Measurements from ENCODE around the gene PTPRM. TPM values are rescaled to one million over a fixed set of nuclear protein-coding genes. Genes with fewer than 3 reads are reported as not detected.

The PTPRM gene
- total RNA-seq, 1 experiment from 2014 or later: 45.6 TPM

DNA sequence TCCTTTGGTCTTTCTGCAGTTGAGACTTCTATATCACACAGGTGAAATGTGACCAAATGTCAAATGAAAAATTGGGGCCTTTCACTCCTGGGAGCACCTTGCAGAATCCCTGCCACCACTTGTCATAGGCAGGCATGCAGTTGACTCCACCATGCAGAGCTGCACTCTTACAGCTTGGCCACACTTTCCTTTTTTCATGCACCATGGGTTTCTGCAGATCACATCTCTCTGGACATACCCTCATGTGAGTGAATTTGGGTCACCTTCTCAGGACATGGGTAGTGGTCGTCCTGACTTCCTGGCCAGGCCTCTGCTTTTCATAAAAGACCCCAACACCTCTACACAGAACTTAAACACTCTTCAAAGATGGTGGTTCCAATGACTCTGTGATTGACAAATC is 887.0 kb downstream of the PTPRM start:
- no peaks in the 10 kb centered on the region for H3K9me2 ChIP-seq (replicated peaks; ENCODE audit: low read length)
- H3F3A ChIP-seq (ENCODE audit: low read length, unreplicated experiment): no peaks in the 10 kb centered on the region
- no peak overlapping the region for H3K27ac ChIP-seq (ENCODE audit: low read length)
- intact Hi-C loops (cut with micrococcal nuclease): no loop called here
- no peaks in the 10 kb centered on the region for H3K9me3 ChIP-seq (ENCODE audit: low read length)
- no peaks in the 10 kb centered on the region for H3K27me3 ChIP-seq (ENCODE audit: low read length)
- no peaks in the 10 kb centered on the region for H4K20me1 ChIP-seq (ENCODE audit: low read length)
- DNase-seq: no peak
- no peak overlapping the region for H3K4me2 ChIP-seq (ENCODE audit: low read length)
- POLR2A ChIA-PET (ENCODE audit: unreplicated experiment): no interaction called here
- no peaks in the 10 kb centered on the region for H3K4me1 ChIP-seq (ENCODE audit: insufficient read depth, low read length)
- BruUV-seq (replicated peaks): no TSS peak
- TF ChIP-seq EZH2 (IDR thresholded peaks at IDR 0.05; ENCODE audit: low read length, unreplicated experiment): no peak
- no peak for TF ChIP-seq EZH2phosphoT487 (IDR thresholded peaks at IDR 0.05; ENCODE audit: borderline replicate concordance, low read length)
- TF ChIP-seq, protein P1, sequence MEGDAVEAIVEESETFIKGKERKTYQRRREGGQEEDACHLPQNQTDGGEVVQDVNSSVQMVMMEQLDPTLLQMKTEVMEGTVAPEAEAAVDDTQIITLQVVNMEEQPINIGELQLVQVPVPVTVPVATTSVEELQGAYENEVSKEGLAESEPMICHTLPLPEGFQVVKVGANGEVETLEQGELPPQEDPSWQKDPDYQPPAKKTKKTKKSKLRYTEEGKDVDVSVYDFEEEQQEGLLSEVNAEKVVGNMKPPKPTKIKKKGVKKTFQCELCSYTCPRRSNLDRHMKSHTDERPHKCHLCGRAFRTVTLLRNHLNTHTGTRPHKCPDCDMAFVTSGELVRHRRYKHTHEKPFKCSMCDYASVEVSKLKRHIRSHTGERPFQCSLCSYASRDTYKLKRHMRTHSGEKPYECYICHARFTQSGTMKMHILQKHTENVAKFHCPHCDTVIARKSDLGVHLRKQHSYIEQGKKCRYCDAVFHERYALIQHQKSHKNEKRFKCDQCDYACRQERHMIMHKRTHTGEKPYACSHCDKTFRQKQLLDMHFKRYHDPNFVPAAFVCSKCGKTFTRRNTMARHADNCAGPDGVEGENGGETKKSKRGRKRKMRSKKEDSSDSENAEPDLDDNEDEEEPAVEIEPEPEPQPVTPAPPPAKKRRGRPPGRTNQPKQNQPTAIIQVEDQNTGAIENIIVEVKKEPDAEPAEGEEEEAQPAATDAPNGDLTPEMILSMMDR (conservative IDR thresholded peaks at IDR 0.05; ENCODE audit: low read depth, low read length): no peak
- H3K9ac ChIP-seq (ENCODE audit: low read length): no peak overlapping the region
- no peak overlapping the region for H2AFZ ChIP-seq (ENCODE audit: low read length)
- no peak overlapping the region for H3K4me3 ChIP-seq (ENCODE audit: low read length)
- H3K79me2 ChIP-seq (ENCODE audit: low read length): no peaks in the 10 kb centered on the region
- no peaks in the 10 kb centered on the region for H3K36me3 ChIP-seq (ENCODE audit: low read depth, low read length)
- ATAC-seq: no peak
- CTCF ChIA-PET: no interaction called here

DNA sequence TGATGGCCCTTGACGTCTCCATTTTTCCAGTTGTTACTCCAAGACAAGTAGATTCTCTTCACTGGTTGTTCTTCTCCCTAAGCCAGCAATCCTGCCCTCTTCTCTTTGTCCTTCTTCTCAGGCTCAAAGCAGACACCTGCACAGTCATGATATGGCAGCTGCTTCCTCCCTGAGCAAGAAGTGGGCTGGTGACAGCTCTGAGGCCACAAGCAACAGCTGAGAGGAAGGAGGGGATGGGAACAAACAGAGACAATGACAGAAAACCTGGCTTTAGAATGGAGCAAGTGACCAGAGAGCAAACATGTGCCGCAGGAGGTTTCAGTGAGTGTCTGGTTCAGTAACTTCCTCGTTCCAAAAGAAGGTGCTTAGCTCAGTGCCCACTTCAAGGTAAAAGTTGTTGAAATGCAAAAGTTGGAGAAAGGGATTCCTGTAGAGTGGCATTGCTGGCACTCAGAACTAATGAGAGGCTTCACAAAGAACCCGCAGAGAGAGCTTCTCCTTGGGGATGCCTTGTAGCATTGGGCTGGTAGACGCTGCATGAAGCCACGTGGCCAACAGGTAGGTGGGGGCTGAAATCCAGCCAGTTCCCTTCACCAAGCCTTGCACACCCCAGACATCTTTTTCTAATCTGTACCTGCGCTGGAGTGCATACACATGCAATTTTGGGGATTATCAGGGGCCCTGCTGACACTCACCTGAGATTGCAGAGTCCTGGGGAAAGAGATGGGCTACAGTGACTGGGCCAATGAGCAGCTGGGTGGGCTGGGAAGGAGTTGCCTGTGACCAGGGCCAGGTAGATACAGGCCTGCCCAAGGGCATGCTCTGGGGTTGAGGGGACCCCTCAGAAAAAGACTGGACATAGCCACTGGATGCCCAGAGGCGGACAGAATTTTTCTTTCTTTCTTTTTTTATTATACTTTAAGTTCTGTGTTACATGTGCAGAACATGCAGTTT is 888.8 kb downstream of the PTPRM start:
- POLR2A ChIA-PET (ENCODE audit: unreplicated experiment): no interaction called here
- intact Hi-C loops (cut with micrococcal nuclease): no loop called here
- no peak for DNase-seq

More for the DNA sequence above, 888.8 kb downstream of the PTPRM start:
- Histone ChIP-seq H4K20me1 (ENCODE audit: low read length) (no peaks in the 10 kb centered on the region), H3K4me1 (ENCODE audit: insufficient read depth, low read length) (no peaks in the 10 kb centered on the region), H3K36me3 (ENCODE audit: low read depth, low read length) (no peaks in the 10 kb centered on the region), H3K4me3 (ENCODE audit: low read length) (no peak overlapping the region), H3K9ac (ENCODE audit: low read length) (no peak overlapping the region), H3K4me2 (ENCODE audit: low read length) (no peak overlapping the region), H3K9me3 (ENCODE audit: low read length) (no peaks in the 10 kb centered on the region), H3K27ac (ENCODE audit: low read length) (no peak overlapping the region), H3K9me2 (replicated peaks; ENCODE audit: low read length) (no peaks in the 10 kb centered on the region), H2AFZ (ENCODE audit: low read length) (no peak overlapping the region), H3K79me2 (ENCODE audit: low read length) (no peaks in the 10 kb centered on the region), H3F3A (ENCODE audit: low read length, unreplicated experiment) (no peaks in the 10 kb centered on the region), H3K27me3 (ENCODE audit: low read length) (no peaks in the 10 kb centered on the region)
- BruUV-seq (replicated peaks): no TSS peak
- CTCF ChIA-PET: no interaction called here
- ATAC-seq: no peak
- TF ChIP-seq EZH2phosphoT487 (IDR thresholded peaks at IDR 0.05; ENCODE audit: borderline replicate concordance, low read length) (no peak), EZH2 (IDR thresholded peaks at IDR 0.05; ENCODE audit: low read length, unreplicated experiment) (no peak)
- TF ChIP-seq, protein P1 (conservative IDR thresholded peaks at IDR 0.05; ENCODE audit: low read depth, low read length): no peak
